Measurements from ENCODE around the gene LY6G5C. TPM values are rescaled to one million over a fixed set of nuclear protein-coding genes. Genes with fewer than 3 reads are reported as not detected.
A peak's percentile ranks its signal among the peaks of the same experiment; 100 is the strongest.

Gene LY6G5C
- total and polyA plus RNA-seq, 9 of the 15 experiments (the other 6 are each of a cell fraction or from before 2014, with no cell fraction given) = 0.10 to 0.67 (median 0.46) TPM; not detected in 4

- peak; percentile 88; the same call in 1 of the 2 replicates for TF ChIP-seq KLF6 (CRISPR knock-in tag; IDR thresholded peaks at IDR 0.05; ENCODE audit: borderline replicate concordance)
- peak; percentile 22; the same call in 1 of the 2 replicates for TF ChIP-seq RAD51 (IDR thresholded peaks at IDR 0.05; ENCODE audit: borderline replicate concordance, low read depth)
- no peak for TF ChIP-seq STAG1 (CRISPR knock-in tag; IDR thresholded peaks at IDR 0.05; ENCODE audit: borderline replicate concordance)
- no peak for TF ChIP-seq BRCA1 (IDR thresholded peaks at IDR 0.05)
- no peak for TF ChIP-seq BRCA1 (CRISPR knock-in tag; IDR thresholded peaks at IDR 0.05)
- peak; percentile 97 for TF ChIP-seq ETV1 (tag; conservative IDR thresholded peaks at IDR 0.05; ENCODE audit: low read depth)
- TF ChIP-seq L3MBTL2 (IDR thresholded peaks at IDR 0.05) = peak; percentile 82
- peak; percentile 63; the same call in 1 of the 2 replicates for TF ChIP-seq SUPT5H (IDR thresholded peaks at IDR 0.05)
- no peak for TF ChIP-seq RFX1 (IDR thresholded peaks at IDR 0.05)
- TF ChIP-seq CREB3 (tag; conservative IDR thresholded peaks at IDR 0.05; ENCODE audit: low read depth) = peak; percentile 70; the same call in 1 of the 2 replicates
- TF ChIP-seq BHLHE40 (IDR thresholded peaks at IDR 0.05; ENCODE audit: low read length) = peak; percentile 76
- TF ChIP-seq ZNF785 (CRISPR knock-in tag; IDR thresholded peaks at IDR 0.05) = no peak
- no peak for TF ChIP-seq SNAPC5 (CRISPR knock-in tag; IDR thresholded peaks at IDR 0.05)
- peak; percentile 41 for TF ChIP-seq CHD4 (IDR thresholded peaks at IDR 0.05; ENCODE audit: insufficient read depth, insufficient replicate concordance, low read depth, low read length, poor library complexity, severe bottlenecking)
- TF ChIP-seq ZNF592 (IDR thresholded peaks at IDR 0.05) = no peak
- no peak for TF ChIP-seq CHD1 (IDR thresholded peaks at IDR 0.05; ENCODE audit: low read length)
- TF ChIP-seq ZNF655 (CRISPR knock-in tag; IDR thresholded peaks at IDR 0.05) = no peak
- TF ChIP-seq ASH1L (IDR thresholded peaks at IDR 0.05; ENCODE audit: borderline replicate concordance, low read depth, partially characterized antibody) = peak; percentile 8
- no peak for TF ChIP-seq TFAM (CRISPR knock-in tag; conservative IDR thresholded peaks at IDR 0.05)
These were observed 44.9 kb upstream of the LY6G5C start (continued) for GRCh38 chr6:31725502-31726350.
